Neuronal stem cell (in vitro differentiated cells): ENCODE measurements around the gene MUS81.

ENCODE experiments used
- DNase-seq: peaks from one replicate; pipeline ENCODE4 v3.0.0-alpha.2; 2013; ENCODE audit warnings: low spot score
- H2AFZ ChIP-seq: one replicate; pipeline ENCODE4 v1.6.1; 2013; ENCODE audit warnings: mild to moderate bottlenecking, low read length, inconsistent platforms
- H2AK5ac ChIP-seq: 2 replicates; pipeline ENCODE4 v1.6.1; 2013; ENCODE audit warnings: low read depth, mild to moderate bottlenecking, inconsistent platforms, low read length, moderate library complexity, mixed read lengths
- H2BK120ac ChIP-seq: 2 replicates; pipeline ENCODE4 v1.6.1; 2013; ENCODE audit warnings: low read depth, mild to moderate bottlenecking, inconsistent platforms, low read length, moderate library complexity, mixed read lengths
- H2BK12ac ChIP-seq: one replicate; pipeline ENCODE4 v1.6.1; 2013; ENCODE audit warnings: low read length, inconsistent platforms
- H2BK15ac ChIP-seq: 2 replicates; pipeline ENCODE4 v1.6.1; 2013; ENCODE audit warnings: mild to moderate bottlenecking, low read length, inconsistent platforms, mixed read lengths
- H2BK5ac ChIP-seq: one replicate; pipeline ENCODE4 v1.6.1; 2013; ENCODE audit warnings: inconsistent platforms, mild to moderate bottlenecking, low read length, moderate library complexity
- H3K14ac ChIP-seq: one replicate; pipeline ENCODE4 v1.6.1; 2013; ENCODE audit warnings: low read length, inconsistent platforms
- H3K18ac ChIP-seq: 2 replicates; pipeline ENCODE4 v1.6.1; 2013; ENCODE audit warnings: low read length, inconsistent platforms
- H3K23ac ChIP-seq: 2 replicates; pipeline ENCODE4 v1.6.1; 2013; ENCODE audit warnings: low read depth, mild to moderate bottlenecking, mixed read lengths, low read length, inconsistent platforms; ENCODE audit not compliant: poor library complexity
- H3K27ac ChIP-seq: replicated peaks from 3 replicates; pipeline ENCODE4 v1.5.1; 2013; ENCODE audit warnings: low read length, inconsistent platforms
- H3K27me3 ChIP-seq, 3 experiments: 2 replicates each; pipeline ENCODE4 v1.6.1; 2013; ENCODE audit warnings: low read length in 3 of 3, mild to moderate bottlenecking in 2 of 3, inconsistent platforms in 1 of 3, low read depth in 1 of 3, mixed read lengths in 1 of 3, moderate library complexity in 1 of 3; ENCODE audit not compliant: control insufficient read depth in 3 of 3, insufficient read depth in 3 of 3
- H3K36me3 ChIP-seq, 2 donors: replicated peaks in 1 of 2; 2 replicates each; pipeline ENCODE4 v1.6.1; 2013; ENCODE audit warnings: low read length in 2 of 2; ENCODE audit not compliant: control insufficient read depth in 2 of 2, insufficient read depth in 2 of 2
- H3K4ac ChIP-seq: 2 replicates; pipeline ENCODE4 v1.6.1; 2013; ENCODE audit warnings: inconsistent platforms, mild to moderate bottlenecking, low read length, moderate library complexity
- H3K4me1 ChIP-seq, 2 donors: 1 replicate in 1 of 2; 2 replicates in 1 of 2; pipeline ENCODE4 v1.6.1; 2013; ENCODE audit warnings: low read length in 2 of 2, low read depth in 1 of 2; ENCODE audit not compliant: control insufficient read depth in 2 of 2, insufficient read depth in 1 of 2
- H3K4me2 ChIP-seq: one replicate; pipeline ENCODE4 v1.6.1; 2013; ENCODE audit warnings: mild to moderate bottlenecking, low read length, inconsistent platforms; ENCODE audit not compliant: insufficient read depth, poor library complexity, severe bottlenecking
- H3K4me3 ChIP-seq, 2 donors: 2 replicates each; pipeline ENCODE4 v1.5.1; 2013; ENCODE audit warnings: low read length in 2 of 2, mild to moderate bottlenecking in 2 of 2, inconsistent platforms in 1 of 2, moderate library complexity in 1 of 2
- H3K79me1 ChIP-seq: one replicate; pipeline ENCODE4 v1.6.1; 2013; ENCODE audit warnings: low read depth, mild to moderate bottlenecking, inconsistent platforms, low read length, moderate library complexity
- H3K9ac ChIP-seq: one replicate; pipeline ENCODE4 v1.6.1; 2013; ENCODE audit warnings: mild to moderate bottlenecking, low read depth, low read length, inconsistent platforms; ENCODE audit not compliant: poor library complexity
- H3K9me3 ChIP-seq, 2 donors: replicated peaks in 1 of 2; 2 replicates each; pipeline versions ENCODE3 to v1.6.1; 2013; ENCODE audit warnings: low read length in 2 of 2, mild to moderate bottlenecking in 2 of 2, inconsistent platforms in 1 of 2, low read depth in 1 of 2, mixed read lengths in 1 of 2, moderate library complexity in 1 of 2; ENCODE audit not compliant: control insufficient read depth in 2 of 2, insufficient read depth in 1 of 2
- H4K8ac ChIP-seq: one replicate; pipeline ENCODE4 v1.6.1; 2013; ENCODE audit warnings: low read depth, mild to moderate bottlenecking, inconsistent platforms, low read length, moderate library complexity
- H4K91ac ChIP-seq: one replicate; pipeline ENCODE4 v1.6.1; 2013; ENCODE audit warnings: low read length, low read depth, mild to moderate bottlenecking, inconsistent platforms; ENCODE audit not compliant: poor library complexity
- WGBS, 2 donors: extraction: QIAGEN DNeasy Blood & Tissue Kit; methylation state at CpG; one replicate each; pipeline ENCODE4 v1.1.7; 2013; ENCODE audit warnings: missing lambda C conversion rate in 2 of 2, mixed read lengths in 1 of 2; ENCODE audit not compliant: insufficient read length in 2 of 2, insufficient replicate concordance in 1 of 2; ENCODE audit errors: extremely low coverage in 2 of 2; 5-methylcytosine and 5-hydroxymethylcytosine counted together

Gene MUS81

GRCh38 chr11:65861533-65862183 is 1.4 kb downstream of the MUS81 start:
- Histone ChIP-seq H3K79me1 (peaks cover 24% of the 10 kb centered on the region), H3K9ac (no peak overlapping the region), H3K4me2 (peak overlapping the region; percentile 99), H4K91ac (no peak overlapping the region), H4K8ac (no peak overlapping the region), H3K14ac (no peak overlapping the region), H3K27me3 (no peaks in the 10 kb centered on the region), H3K27ac (no peak overlapping the region), H3K18ac (no peak overlapping the region), H3K4ac (no peak overlapping the region), H3K4me3 (peak overlapping the region; percentile 38 to 83), H3K36me3 (peaks cover 37 to 54% of the 10 kb centered on the region in 2 donors), H3K9me3 (no peaks in the 10 kb centered on the region), H2BK5ac (peak overlapping the region; percentile 95), H2BK120ac (no peak overlapping the region), H2BK12ac (no peak overlapping the region), H3K4me1 (peaks cover 8 to 12% of the 10 kb centered on the region in 2 donors), H2AFZ (no peak overlapping the region), H2AK5ac (peak overlapping the region; percentile 43), H3K23ac (no peak overlapping the region), H2BK15ac (no peak overlapping the region)
- no peak for DNase-seq
- whole genome bisulfite sequencing, 2 donors = no CpG with 5 or more reads among the region's 13 CpGs

GRCh38 chr11:65862191-65862735 is 2.0 kb downstream of the MUS81 start:
- H3K4ac ChIP-seq = no peak overlapping the region
- peak overlapping the region; percentile 43 for H2AK5ac ChIP-seq
- no peak overlapping the region for H2AFZ ChIP-seq
- no peak for DNase-seq
- no peak overlapping the region for H3K14ac ChIP-seq
- peaks cover 22% of the 10 kb centered on the region for H3K79me1 ChIP-seq
- H3K27ac ChIP-seq = no peak overlapping the region
- H3K9ac ChIP-seq = no peak overlapping the region
- peaks cover 40 to 58% of the 10 kb centered on the region in 2 donors for H3K36me3 ChIP-seq
- H2BK15ac ChIP-seq = no peak overlapping the region
- H3K9me3 ChIP-seq = no peaks in the 10 kb centered on the region
- no peak overlapping the region for H2BK5ac ChIP-seq
- WGBS, 2 donors = no CpG with 5 or more reads among the region's 5 CpGs
- no peak overlapping the region for H4K8ac ChIP-seq
- no peak overlapping the region for H2BK120ac ChIP-seq
- H3K4me2 ChIP-seq = no peak overlapping the region
- no peak overlapping the region for H2BK12ac ChIP-seq
- no peak overlapping the region for H3K23ac ChIP-seq
- no peak overlapping the region for H4K91ac ChIP-seq
- H3K4me1 ChIP-seq = peaks cover 8 to 14% of the 10 kb centered on the region in 2 donors
- peak overlapping the region in 1 of 2 donors; percentile 83 for H3K4me3 ChIP-seq
- no peak overlapping the region for H3K18ac ChIP-seq
- H3K27me3 ChIP-seq = no peaks in the 10 kb centered on the region

- Histone ChIP-seq H3K9me3 (no peaks in the 10 kb centered on the region), H2BK120ac (no peak overlapping the region), H2AFZ (no peak overlapping the region), H4K8ac (no peak overlapping the region), H3K79me1 (peaks cover 19% of the 10 kb centered on the region), H3K27ac (no peak overlapping the region), H3K4me1 (peaks cover 8 to 15% of the 10 kb centered on the region in 2 donors), H3K14ac (no peak overlapping the region), H4K91ac (no peak overlapping the region), H2BK15ac (no peak overlapping the region), H2BK12ac (no peak overlapping the region), H3K4me2 (no peak overlapping the region), H2BK5ac (no peak overlapping the region), H3K23ac (peak overlapping the region; percentile 0), H3K9ac (peak overlapping the region; percentile 16), H3K27me3 (no peaks in the 10 kb centered on the region), H3K36me3 (peaks cover 40 to 65% of the 10 kb centered on the region in 2 donors), H3K4me3 (no peak overlapping the region), H2AK5ac (no peak overlapping the region), H3K18ac (no peak overlapping the region), H3K4ac (no peak overlapping the region)
- no CpG with 5 or more reads among the region's 24 CpGs for WGBS, 2 donors
- DNase-seq = no peak
Observed at GRCh38 chr11:65862941-65863888, 3.0 kb downstream of the MUS81 start.
